DND-41 (cell line): Measurements from ENCODE around the gene CD58.

Experiments
- EZH2 ChIP-seq: IDR thresholded peaks from 3 replicates; pipeline ENCODE4 v1.6.1; 2012; ENCODE audit warnings: borderline replicate concordance, low read depth, mild to moderate bottlenecking, moderate library complexity, low read length, inconsistent platforms; ENCODE audit not compliant: severe bottlenecking
- TF ChIP-seq, protein P1 (sequence below): IDR thresholded peaks from 2 replicates; pipeline ENCODE4 v1.5.1; 2012; ENCODE audit warnings: borderline replicate concordance, low read length, moderate library complexity, mild to moderate bottlenecking; ENCODE audit not compliant: poor library complexity, severe bottlenecking; ENCODE audit errors: extremely low read depth

DNA sequence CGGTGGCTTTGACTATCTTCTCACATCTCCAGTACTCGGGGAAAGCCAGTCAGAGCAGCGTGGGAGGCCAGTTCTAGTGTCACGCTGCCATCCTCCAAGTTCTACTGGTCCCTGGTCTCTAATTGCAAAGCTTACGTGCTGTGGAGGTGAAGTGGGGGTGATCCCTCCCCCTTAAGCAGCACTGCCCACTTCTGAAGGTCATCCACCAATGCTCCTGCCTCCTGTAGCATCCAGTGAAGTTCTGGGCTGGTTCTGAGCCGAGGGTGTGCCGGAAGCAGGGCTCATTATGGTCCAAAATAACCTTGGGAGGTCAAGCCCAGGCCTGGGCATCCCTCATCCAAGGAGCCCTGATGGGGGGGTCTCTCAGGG is 95.0 kb downstream of the CD58 start:
- TF ChIP-seq, protein P1, sequence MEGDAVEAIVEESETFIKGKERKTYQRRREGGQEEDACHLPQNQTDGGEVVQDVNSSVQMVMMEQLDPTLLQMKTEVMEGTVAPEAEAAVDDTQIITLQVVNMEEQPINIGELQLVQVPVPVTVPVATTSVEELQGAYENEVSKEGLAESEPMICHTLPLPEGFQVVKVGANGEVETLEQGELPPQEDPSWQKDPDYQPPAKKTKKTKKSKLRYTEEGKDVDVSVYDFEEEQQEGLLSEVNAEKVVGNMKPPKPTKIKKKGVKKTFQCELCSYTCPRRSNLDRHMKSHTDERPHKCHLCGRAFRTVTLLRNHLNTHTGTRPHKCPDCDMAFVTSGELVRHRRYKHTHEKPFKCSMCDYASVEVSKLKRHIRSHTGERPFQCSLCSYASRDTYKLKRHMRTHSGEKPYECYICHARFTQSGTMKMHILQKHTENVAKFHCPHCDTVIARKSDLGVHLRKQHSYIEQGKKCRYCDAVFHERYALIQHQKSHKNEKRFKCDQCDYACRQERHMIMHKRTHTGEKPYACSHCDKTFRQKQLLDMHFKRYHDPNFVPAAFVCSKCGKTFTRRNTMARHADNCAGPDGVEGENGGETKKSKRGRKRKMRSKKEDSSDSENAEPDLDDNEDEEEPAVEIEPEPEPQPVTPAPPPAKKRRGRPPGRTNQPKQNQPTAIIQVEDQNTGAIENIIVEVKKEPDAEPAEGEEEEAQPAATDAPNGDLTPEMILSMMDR, result no peak
- TF ChIP-seq EZH2, result no peak
